ENCODE results near the gene CADM1. TPM values are rescaled to one million over a fixed set of nuclear protein-coding genes. Genes with fewer than 3 reads are reported as not detected.
A peak's percentile ranks its signal among the peaks of the same experiment; 100 is the strongest.

CADM1 gene
- total and polyA plus RNA-seq, 2 experiments from 2014 or later, result 16.5 to 18.0 TPM

- Histone ChIP-seq H2AFZ (peak overlapping the region; percentile 92; the same call in 1 of the 2 replicates), H3F3A (replicated peaks; ENCODE audit: low read depth) (no peaks in the 10 kb centered on the region), H3K79me2 (replicated peaks; ENCODE audit: insufficient read depth) (no peaks in the 10 kb centered on the region), H3K36me3 (ENCODE audit: insufficient read depth) (no peaks in the 10 kb centered on the region), H3K9me2 (ENCODE audit: insufficient read depth) (0 out of 2 replicates have a peak, but pooled peaks cover 4% of the 10 kb centered on the region), H3K4me3 (no peak overlapping the region), H3K27me3 (ENCODE audit: insufficient read depth) (no peaks in the 10 kb centered on the region), H3K27ac (ENCODE audit: low read depth) (no peak overlapping the region), H4K20me1 (replicated peaks; ENCODE audit: insufficient read depth) (no peaks in the 10 kb centered on the region), H3K4me1 (ENCODE audit: insufficient read depth) (peaks cover 7% of the 10 kb centered on the region; the same call in 1 of the 2 replicates), H3K4me2 (no peak overlapping the region)
- ATAC-seq, result peak; percentile 86
- no peak overlapping the region for H3K27ac Mint-ChIP-seq
- H3K36me3 Mint-ChIP-seq (ENCODE audit: low read depth), result no peaks in the 10 kb centered on the region
- TF ChIP-seq CTCF (conservative IDR thresholded peaks at IDR 0.05; ENCODE audit: low read depth in 2 of 2), result peak; percentile 67 to 77
- TF ChIP-seq ZNF462 (CRISPR knock-in tag; IDR thresholded peaks at IDR 0.05), result no peak
- TF ChIP-seq EZH2phosphoT487 (IDR thresholded peaks at IDR 0.05; ENCODE audit: unreplicated experiment), result no peak
- no peak overlapping the region for H3K4me3 Mint-ChIP-seq
- peaks cover 8% of the 10 kb centered on the region for H3K27me3 Mint-ChIP-seq (ENCODE audit: insufficient read depth, low read depth, poor library complexity)
- peaks cover 24% of the 10 kb centered on the region for H3K4me1 Mint-ChIP-seq
- peak; percentile 80 for DNase-seq (ENCODE audit: low spot score)
- no peaks in the 10 kb centered on the region for H3K9me3 Mint-ChIP-seq
Measured at GRCh38 chr11:115530752-115531151, 26.5 kb upstream of the CADM1 start.

GRCh38 chr11:115528225-115528624, 24.0 kb upstream of the CADM1 start:
- Histone ChIP-seq H3K27ac (ENCODE audit: low read depth) (peak overlapping the region; percentile 15; the same call in 1 of the 2 replicates), H3K36me3 (ENCODE audit: insufficient read depth) (no peaks in the 10 kb centered on the region)
- TF ChIP-seq CTCF (conservative IDR thresholded peaks at IDR 0.05; ENCODE audit: low read depth in 2 of 2), result peak in 1 of 2 experiments; percentile 10; a peak in 1 of 4 replicates
- TF ChIP-seq POLR2AphosphoS5 (IDR thresholded peaks at IDR 0.05; ENCODE audit: low read depth), result no peak
- TF ChIP-seq NANOG (IDR thresholded peaks at IDR 0.05; ENCODE audit: borderline replicate concordance), result no peak

More at GRCh38 chr11:115528225-115528624, 24.0 kb upstream of the CADM1 start:
- Mint-ChIP-seq H3K9me3 (no peaks in the 10 kb centered on the region), H3K36me3 (ENCODE audit: low read depth) (no peaks in the 10 kb centered on the region), H3K4me3 (no peak overlapping the region; the same call in 2 of the 3 replicates), H3K27ac (no peak overlapping the region), H3K4me1 (peaks cover 25% of the 10 kb centered on the region), H3K27me3 (ENCODE audit: insufficient read depth, low read depth, poor library complexity) (peaks cover 1% of the 10 kb centered on the region)
- Histone ChIP-seq H4K20me1 (replicated peaks; ENCODE audit: insufficient read depth) (no peaks in the 10 kb centered on the region), H3K27me3 (ENCODE audit: insufficient read depth) (no peaks in the 10 kb centered on the region), H3K79me2 (replicated peaks; ENCODE audit: insufficient read depth) (no peaks in the 10 kb centered on the region), H3K9me2 (ENCODE audit: insufficient read depth) (no peaks in the 10 kb centered on the region), H3K4me3 (no peak overlapping the region), H2AFZ (no peak overlapping the region), H3K4me2 (0 out of 2 replicates have a peak overlapping the region, but pooled peaks have one; percentile 23), H3K4me1 (ENCODE audit: insufficient read depth) (peaks cover 7% of the 10 kb centered on the region; the same call in 1 of the 2 replicates), H3F3A (replicated peaks; ENCODE audit: low read depth) (no peaks in the 10 kb centered on the region)
- DNase-seq (ENCODE audit: low spot score) (peak; percentile 45), ATAC-seq (peak; percentile 68)
